ENCODE data around the gene CACNA1C. TPM values are rescaled to one million over a fixed set of nuclear protein-coding genes. Genes with fewer than 3 reads are reported as not detected.

CACNA1C gene
- total RNA-seq, 1 donor from 2014 or later: 0.02 TPM

- ATAC-seq (ENCODE audit: low read depth) (no peak), DNase-seq (no peak)
- no peak for TF ChIP-seq CTCF (IDR thresholded peaks at IDR 0.05)
- Mint-ChIP-seq H3K9me3 (no peaks in the 10 kb centered on the region), H3K36me3 (ENCODE audit: low read depth) (no peaks in the 10 kb centered on the region), H3K27ac (no peak overlapping the region), H3K4me3 (no peak overlapping the region), H3K4me1 (no peaks in the 10 kb centered on the region), H3K27me3 (no peaks in the 10 kb centered on the region)
- ChIA-PET POLR2A (no interaction called here), CTCF (no interaction called here)
- intact Hi-C loops (cut with micrococcal nuclease): no loop called here
Measured at GRCh38 chr12:2266666-2267620, 214.2 kb downstream of the CACNA1C start.

- Mint-ChIP-seq H3K27me3 (no peaks in the 10 kb centered on the region), H3K36me3 (ENCODE audit: low read depth) (no peaks in the 10 kb centered on the region), H3K4me3 (no peak overlapping the region), H3K27ac (no peak overlapping the region), H3K4me1 (no peaks in the 10 kb centered on the region), H3K9me3 (no peaks in the 10 kb centered on the region)
- ChIA-PET POLR2A (no interaction called here), CTCF (no interaction called here)
- no peak for DNase-seq
- no peak for TF ChIP-seq CTCF (IDR thresholded peaks at IDR 0.05)
- intact Hi-C loops (cut with micrococcal nuclease): no loop called here
- no peak for ATAC-seq (ENCODE audit: low read depth)
Measured at GRCh38 chr12:2267703-2268470, 215.1 kb downstream of the CACNA1C start.

- ChIA-PET POLR2A (no interaction called here), CTCF (no interaction called here)
- no peaks in the 10 kb centered on the region for H3K4me1 Mint-ChIP-seq
- H3K36me3 Mint-ChIP-seq (ENCODE audit: low read depth): no peaks in the 10 kb centered on the region
- ATAC-seq (ENCODE audit: low read depth): no peak
- no peaks in the 10 kb centered on the region for H3K27me3 Mint-ChIP-seq
- intact Hi-C loops (cut with micrococcal nuclease): no loop called here
- DNase-seq: no peak
- H3K4me3 Mint-ChIP-seq: no peak overlapping the region
- H3K27ac Mint-ChIP-seq: no peak overlapping the region
- no peak for TF ChIP-seq CTCF (IDR thresholded peaks at IDR 0.05)
- H3K9me3 Mint-ChIP-seq: no peaks in the 10 kb centered on the region
Measured at GRCh38 chr12:2268471-2269286, 215.9 kb downstream of the CACNA1C start.

GRCh38 chr12:2270846-2271245 lies 218.1 kb downstream of the CACNA1C start:
- Mint-ChIP-seq H3K4me1 (no peaks in the 10 kb centered on the region), H3K27me3 (no peaks in the 10 kb centered on the region), H3K27ac (no peak overlapping the region), H3K4me3 (no peak overlapping the region), H3K36me3 (ENCODE audit: low read depth) (no peaks in the 10 kb centered on the region), H3K9me3 (no peaks in the 10 kb centered on the region)
- ATAC-seq (ENCODE audit: low read depth) (no peak), DNase-seq (no peak)
- CTCF ChIA-PET: no interaction called here
- POLR2A ChIA-PET: no interaction called here
- intact Hi-C loops (cut with micrococcal nuclease): no loop called here
- TF ChIP-seq CTCF (IDR thresholded peaks at IDR 0.05): no peak

All from activated B cell treated with CpG ODN at 0.5 μM for 24 hours (primary cell).